Astrocyte (in vitro differentiated cells and primary cell): ENCODE data around the gene DNHD1.

Source experiments
- CTCF ChIP-seq: IDR thresholded peaks from 2 replicates; pipeline ENCODE4 v1.5.1; 2011; ENCODE audit warnings: low read depth, mild to moderate bottlenecking, inconsistent platforms, low read length, moderate library complexity; ENCODE audit not compliant: insufficient read depth
- EZH2 ChIP-seq: IDR thresholded peaks from 2 replicates; pipeline ENCODE4 v1.6.1; 2012; ENCODE audit warnings: mild to moderate bottlenecking, low read length, inconsistent platforms; ENCODE audit not compliant: insufficient read depth

GRCh38 chr11:6456361-6457073 is 40.6 kb upstream of the DNHD1 start:
- TF ChIP-seq CTCF (no peak), EZH2 (no peak)
